ENCODE results near the gene TEX36. TPM values are rescaled to one million over a fixed set of nuclear protein-coding genes. Genes with fewer than 3 reads are reported as not detected.
A peak's percentile ranks its signal among the peaks of the same experiment; 100 is the strongest.

The TEX36 gene
- total RNA-seq, 1 experiment from 2014 or later, result 1.3 TPM

- Histone ChIP-seq H3K4me3 (ENCODE audit: low read depth, low read length, poor library complexity, severe bottlenecking) (peak overlapping the region; percentile 10), H3K27me3 (replicated peaks; ENCODE audit: insufficient read depth, low read depth, low read length, poor library complexity) (no peaks in the 10 kb centered on the region), H3K27ac (ENCODE audit: low read depth, low read length, poor library complexity, severe bottlenecking) (peak overlapping the region; percentile 70), H3K4me1 (ENCODE audit: insufficient read depth, low read length, poor library complexity, severe bottlenecking) (peaks cover 45% of the 10 kb centered on the region), H3K36me3 (ENCODE audit: insufficient read depth, low read length, poor library complexity, severe bottlenecking) (no peaks in the 10 kb centered on the region), H3K9me3 (ENCODE audit: low read depth, low read length, poor library complexity, severe bottlenecking) (no peaks in the 10 kb centered on the region)
- ChIA-PET POLR2A (ENCODE audit: low non-redundant PET) (no interaction called here), CTCF (interaction anchor here (1.7 kb wide), 1 partner anchor 21 kb away, joined by 5 read pairs; no protein-coding TSS in a partner anchor)
- DNase-seq (ENCODE audit: low spot score), result peak; percentile 52
- intact Hi-C loops (cut with micrococcal nuclease; ENCODE audit: unreplicated experiment), result loop anchor here (2.0 to 5.0 kb wide), 2 partner anchors 467 to 590 kb away; partner anchors contain the start of gene CTBP2
- no TSS peak for BruUV-seq (replicated peaks)
- no peak for TF ChIP-seq CTCF (conservative IDR thresholded peaks at IDR 0.05; ENCODE audit: low read depth, low read length)
- TF ChIP-seq EZH2 (IDR thresholded peaks at IDR 0.05; ENCODE audit: borderline replicate concordance, low read depth, low read length, poor library complexity, severe bottlenecking), result no peak
These were observed 55.3 kb downstream of the TEX36 start for GRCh38 chr10:125627646-125628045.

- Histone ChIP-seq H3K4me1 (ENCODE audit: insufficient read depth, low read length, poor library complexity, severe bottlenecking) (peaks cover 45% of the 10 kb centered on the region), H3K27me3 (replicated peaks; ENCODE audit: insufficient read depth, low read depth, low read length, poor library complexity) (no peaks in the 10 kb centered on the region), H3K9me3 (ENCODE audit: low read depth, low read length, poor library complexity, severe bottlenecking) (no peaks in the 10 kb centered on the region), H3K4me3 (ENCODE audit: low read depth, low read length, poor library complexity, severe bottlenecking) (no peak overlapping the region), H3K36me3 (ENCODE audit: insufficient read depth, low read length, poor library complexity, severe bottlenecking) (no peaks in the 10 kb centered on the region), H3K27ac (ENCODE audit: low read depth, low read length, poor library complexity, severe bottlenecking) (peak overlapping the region; percentile 70)
- BruUV-seq (replicated peaks), result no TSS peak
- CTCF ChIA-PET, result no interaction called here
- intact Hi-C loops (cut with micrococcal nuclease; ENCODE audit: unreplicated experiment), result loop anchor here (5.0 kb wide), 1 partner anchor 589 kb away; no protein-coding TSS in a partner anchor
- no peak for TF ChIP-seq EZH2 (IDR thresholded peaks at IDR 0.05; ENCODE audit: borderline replicate concordance, low read depth, low read length, poor library complexity, severe bottlenecking)
- no peak for TF ChIP-seq CTCF (conservative IDR thresholded peaks at IDR 0.05; ENCODE audit: low read depth, low read length)
- DNase-seq (ENCODE audit: low spot score), result peak; percentile 94
- POLR2A ChIA-PET (ENCODE audit: low non-redundant PET), result interaction anchor here (0.6 kb wide), 1 partner anchor 234 kb away, joined by 6 read pairs; no protein-coding TSS in a partner anchor
These were observed 56.3 kb downstream of the TEX36 start for GRCh38 chr10:125626671-125627070.

GRCh38 chr10:125625586-125625985 is 57.4 kb downstream of the TEX36 start:
- peaks cover 45% of the 10 kb centered on the region for H3K4me1 ChIP-seq (ENCODE audit: insufficient read depth, low read length, poor library complexity, severe bottlenecking)
- H3K9me3 ChIP-seq (ENCODE audit: low read depth, low read length, poor library complexity, severe bottlenecking), result no peaks in the 10 kb centered on the region
- ChIA-PET CTCF (no interaction called here), POLR2A (ENCODE audit: low non-redundant PET) (no interaction called here)
- TF ChIP-seq EZH2 (IDR thresholded peaks at IDR 0.05; ENCODE audit: borderline replicate concordance, low read depth, low read length, poor library complexity, severe bottlenecking) (no peak), CTCF (conservative IDR thresholded peaks at IDR 0.05; ENCODE audit: low read depth, low read length) (no peak)
- H3K27me3 ChIP-seq (replicated peaks; ENCODE audit: insufficient read depth, low read depth, low read length, poor library complexity), result no peaks in the 10 kb centered on the region
- no peaks in the 10 kb centered on the region for H3K36me3 ChIP-seq (ENCODE audit: insufficient read depth, low read length, poor library complexity, severe bottlenecking)
- DNase-seq (ENCODE audit: low spot score), result no peak
- BruUV-seq (replicated peaks), result no TSS peak
- intact Hi-C loops (cut with micrococcal nuclease; ENCODE audit: unreplicated experiment), result loop anchor here (5.0 kb wide), 1 partner anchor 588 kb away; no protein-coding TSS in a partner anchor
- H3K4me3 ChIP-seq (ENCODE audit: low read depth, low read length, poor library complexity, severe bottlenecking), result no peak overlapping the region
- no peak overlapping the region for H3K27ac ChIP-seq (ENCODE audit: low read depth, low read length, poor library complexity, severe bottlenecking)
